Fibroblast of mammary gland (primary cell): Measurements from ENCODE around the gene GPC6.

ENCODE experiments used
- DNase-seq: peaks from one replicate; pipeline ENCODE4 v3.0.0-alpha.2; 2010; ENCODE audit warnings: low read depth
- H3K4me3 ChIP-seq: 2 replicates; pipeline ENCODE4 v1.5.1; 2011; ENCODE audit warnings: low read depth, mild to moderate bottlenecking, low read length, moderate library complexity; ENCODE audit not compliant: control insufficient read depth
- CTCF ChIP-seq: conservative IDR thresholded peaks from 2 replicates; pipeline ENCODE4 v1.5.1; 2011; ENCODE audit warnings: low read depth, low read length, inconsistent platforms; ENCODE audit not compliant: control insufficient read depth, insufficient read depth

Gene GPC6

GRCh38 chr13:94352057-94352456, 1125.5 kb downstream of the GPC6 start:
- TF ChIP-seq CTCF: no peak
- peak; percentile 89 for DNase-seq
- no peak overlapping the region for H3K4me3 ChIP-seq

- no peak overlapping the region for H3K4me3 ChIP-seq
- TF ChIP-seq CTCF: no peak
- no peak for DNase-seq
Measured at GRCh38 chr13:94353167-94353710, 1126.6 kb downstream of the GPC6 start.

- DNase-seq: no peak
- no peak for TF ChIP-seq CTCF
- H3K4me3 ChIP-seq: no peak overlapping the region
Measured at GRCh38 chr13:94359875-94360274, 1133.3 kb downstream of the GPC6 start.

GRCh38 chr13:94362411-94362909, 1135.9 kb downstream of the GPC6 start:
- peak; percentile 95 for DNase-seq
- no peak overlapping the region for H3K4me3 ChIP-seq
- TF ChIP-seq CTCF: peak; percentile 82

- no peak for TF ChIP-seq CTCF
- no peak for DNase-seq
- no peak overlapping the region for H3K4me3 ChIP-seq
Measured at GRCh38 chr13:94366677-94367076, 1140.1 kb downstream of the GPC6 start.

- TF ChIP-seq CTCF: no peak
- H3K4me3 ChIP-seq: no peak overlapping the region
- DNase-seq: peak; percentile 18
Measured at GRCh38 chr13:94369972-94370436, 1143.4 kb downstream of the GPC6 start.
